AG10803 (cell line): ENCODE results near the gene RPL12.

Experiments used
- DNase-seq: peaks from one replicate; pipeline ENCODE4 v3.0.0; 2010; ENCODE audit warnings: low read depth
- H3K4me3 ChIP-seq: 2 replicates; pipeline ENCODE4 v1.5.1; 2011; ENCODE audit warnings: mild to moderate bottlenecking, low read length, control low read depth
- TF ChIP-seq, protein P1 (sequence below): conservative IDR thresholded peaks from 2 replicates; pipeline ENCODE4 v1.5.1; 2011; ENCODE audit warnings: mild to moderate bottlenecking, low read length, control low read depth, inconsistent platforms

The RPL12 gene

DNA sequence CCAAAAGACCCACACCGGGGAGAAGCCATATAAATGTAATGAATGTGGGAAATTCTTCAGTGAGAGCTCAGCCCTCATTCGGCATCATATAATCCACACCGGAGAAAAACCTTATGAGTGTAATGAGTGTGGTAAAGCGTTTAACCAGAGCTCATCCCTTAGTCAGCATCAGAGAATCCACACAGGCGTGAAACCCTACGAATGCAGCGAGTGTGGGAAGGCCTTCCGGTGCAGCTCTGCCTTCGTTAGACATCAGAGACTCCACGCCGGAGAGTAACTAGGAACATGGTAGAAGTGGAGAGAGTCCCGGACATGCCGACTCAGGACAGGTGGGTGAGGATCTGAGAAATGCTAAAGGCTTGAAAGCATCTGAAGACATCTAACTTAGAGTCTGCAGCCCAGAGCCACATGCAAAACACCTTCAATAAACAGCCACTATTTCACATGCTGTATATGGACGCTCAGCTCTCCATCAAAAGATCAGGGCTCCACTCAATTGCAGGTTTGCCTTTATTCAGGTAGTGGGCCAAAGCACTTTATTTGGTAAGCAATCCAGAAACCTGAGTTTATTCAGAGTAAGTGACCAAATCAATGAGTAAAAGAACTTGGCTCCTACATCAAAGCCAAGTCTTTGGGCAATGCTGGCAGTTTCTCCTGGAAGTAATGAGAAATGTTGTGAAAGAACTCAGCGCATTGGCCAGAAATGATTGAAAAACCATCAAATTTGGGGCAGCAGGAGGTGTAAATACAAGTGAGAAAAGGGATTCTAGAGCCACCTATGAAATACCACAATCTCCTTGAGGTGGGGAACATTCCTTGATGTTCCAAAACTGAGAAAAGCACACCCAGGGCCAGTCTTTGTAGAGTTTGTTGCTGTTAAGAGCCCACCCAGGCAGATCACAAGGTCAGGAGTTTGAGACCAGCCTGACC, 6.0 kb downstream of the RPL12 start:
- TF ChIP-seq, protein P1, sequence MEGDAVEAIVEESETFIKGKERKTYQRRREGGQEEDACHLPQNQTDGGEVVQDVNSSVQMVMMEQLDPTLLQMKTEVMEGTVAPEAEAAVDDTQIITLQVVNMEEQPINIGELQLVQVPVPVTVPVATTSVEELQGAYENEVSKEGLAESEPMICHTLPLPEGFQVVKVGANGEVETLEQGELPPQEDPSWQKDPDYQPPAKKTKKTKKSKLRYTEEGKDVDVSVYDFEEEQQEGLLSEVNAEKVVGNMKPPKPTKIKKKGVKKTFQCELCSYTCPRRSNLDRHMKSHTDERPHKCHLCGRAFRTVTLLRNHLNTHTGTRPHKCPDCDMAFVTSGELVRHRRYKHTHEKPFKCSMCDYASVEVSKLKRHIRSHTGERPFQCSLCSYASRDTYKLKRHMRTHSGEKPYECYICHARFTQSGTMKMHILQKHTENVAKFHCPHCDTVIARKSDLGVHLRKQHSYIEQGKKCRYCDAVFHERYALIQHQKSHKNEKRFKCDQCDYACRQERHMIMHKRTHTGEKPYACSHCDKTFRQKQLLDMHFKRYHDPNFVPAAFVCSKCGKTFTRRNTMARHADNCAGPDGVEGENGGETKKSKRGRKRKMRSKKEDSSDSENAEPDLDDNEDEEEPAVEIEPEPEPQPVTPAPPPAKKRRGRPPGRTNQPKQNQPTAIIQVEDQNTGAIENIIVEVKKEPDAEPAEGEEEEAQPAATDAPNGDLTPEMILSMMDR: no peak
- peak; percentile 60 for DNase-seq
- no peak overlapping the region for H3K4me3 ChIP-seq

DNA sequence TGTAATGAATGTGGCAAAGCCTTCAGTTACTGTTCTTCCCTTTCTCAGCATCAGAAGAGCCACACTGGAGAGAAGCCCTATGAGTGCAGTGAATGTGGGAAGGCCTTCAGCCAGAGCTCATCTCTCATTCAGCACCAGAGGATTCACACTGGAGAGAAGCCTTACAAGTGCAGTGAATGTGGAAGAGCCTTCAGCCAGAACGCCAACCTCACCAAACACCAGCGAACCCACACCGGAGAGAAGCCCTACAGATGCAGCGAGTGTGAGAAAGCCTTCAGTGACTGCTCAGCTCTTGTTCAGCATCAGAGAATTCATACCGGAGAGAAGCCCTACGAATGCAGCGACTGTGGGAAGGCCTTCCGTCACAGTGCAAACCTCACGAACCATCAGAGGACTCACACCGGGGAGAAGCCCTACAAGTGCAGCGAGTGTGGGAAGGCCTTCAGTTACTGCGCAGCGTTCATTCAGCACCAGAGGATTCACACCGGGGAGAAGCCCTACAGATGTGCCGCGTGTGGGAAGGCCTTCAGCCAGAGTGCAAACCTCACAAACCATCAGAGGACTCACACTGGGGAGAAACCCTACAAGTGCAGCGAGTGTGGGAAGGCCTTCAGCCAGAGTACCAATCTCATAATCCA, 6.8 kb downstream of the RPL12 start:
- TF ChIP-seq, protein P1: no peak
- H3K4me3 ChIP-seq: no peak overlapping the region
- DNase-seq: no peak

DNA sequence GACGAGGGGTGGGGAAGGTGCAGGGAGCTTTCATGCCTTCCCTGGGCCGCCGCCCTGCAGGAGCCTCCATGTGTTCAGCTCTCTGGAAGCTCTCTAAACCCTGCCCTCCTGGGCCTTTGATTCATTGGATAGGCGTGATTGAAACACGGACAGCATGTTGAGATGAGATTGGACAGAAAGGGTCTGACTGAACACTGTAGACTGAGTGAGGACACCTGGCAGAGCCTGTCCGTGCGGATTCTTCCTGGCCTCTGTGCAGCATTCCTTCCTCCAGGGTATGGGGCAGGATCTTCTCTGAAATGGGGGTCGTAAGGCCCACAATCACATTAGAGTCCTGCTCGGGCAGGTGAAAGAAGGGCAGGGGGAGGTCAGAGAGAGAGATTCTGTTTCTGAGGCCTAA, 12.8 kb downstream of the RPL12 start:
- DNase-seq: no peak
- TF ChIP-seq, protein P1: no peak
- H3K4me3 ChIP-seq: no peak overlapping the region

DNA sequence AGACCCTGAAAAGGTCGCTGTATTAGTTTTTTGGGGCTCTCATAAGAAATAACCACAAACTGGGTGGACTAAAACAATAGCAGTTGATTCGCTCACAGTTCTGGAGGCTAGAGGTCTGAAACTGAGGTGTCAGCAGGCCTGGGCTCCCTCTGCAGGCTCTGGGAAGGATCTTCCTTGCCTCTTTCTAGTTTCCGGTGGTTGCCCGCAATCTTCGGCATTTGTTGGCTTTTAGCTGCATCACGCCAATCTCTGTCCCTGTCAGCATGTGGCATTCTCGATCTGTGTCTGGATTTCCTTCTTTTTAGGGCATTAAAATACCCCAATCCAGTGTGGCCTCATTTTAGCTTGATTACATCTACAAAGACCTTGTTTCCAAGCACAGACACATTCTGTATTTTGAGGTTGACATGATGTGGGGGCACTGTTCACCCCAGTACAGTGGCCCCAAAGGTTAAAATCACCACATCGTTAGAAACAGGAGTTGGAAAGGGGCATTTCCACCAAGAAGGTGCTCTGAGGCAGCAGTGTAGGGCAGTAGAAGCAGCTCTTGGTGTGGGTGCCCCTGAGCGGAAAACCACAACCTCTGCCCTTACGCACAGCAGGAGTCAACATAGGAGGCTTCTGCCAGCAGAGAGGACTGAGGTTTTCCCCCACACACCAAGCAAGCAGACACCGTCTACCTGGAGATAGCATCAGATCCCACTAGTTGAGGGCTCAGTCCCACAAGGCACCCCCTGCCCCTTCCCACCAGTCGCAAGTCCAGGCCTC, 13.5 kb downstream of the RPL12 start:
- no peak overlapping the region for H3K4me3 ChIP-seq
- no peak for DNase-seq
- TF ChIP-seq, protein P1: 0 out of 2 replicates have a peak, but pooled peaks have one; percentile 7

DNA sequence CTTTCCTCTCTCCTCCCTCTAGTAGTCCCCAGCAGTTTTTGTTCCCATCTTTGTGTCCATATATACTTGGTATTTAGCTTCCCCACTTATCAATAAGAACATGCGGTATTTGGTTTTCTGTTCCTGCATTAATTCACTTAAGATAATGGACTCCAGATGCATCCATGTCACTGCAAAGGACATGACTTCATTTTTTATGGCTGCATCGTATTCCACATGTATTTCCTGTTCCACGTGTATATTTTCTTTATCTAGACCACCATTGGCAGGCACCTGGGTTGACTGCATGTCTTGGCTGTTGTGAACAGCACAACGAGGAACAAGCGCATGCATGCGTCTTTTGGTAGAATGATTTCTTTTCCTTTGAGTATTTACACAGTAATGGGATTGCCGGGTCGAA, 20.8 kb downstream of the RPL12 start:
- no peak overlapping the region for H3K4me3 ChIP-seq
- DNase-seq: no peak
- TF ChIP-seq, protein P1: no peak

DNA sequence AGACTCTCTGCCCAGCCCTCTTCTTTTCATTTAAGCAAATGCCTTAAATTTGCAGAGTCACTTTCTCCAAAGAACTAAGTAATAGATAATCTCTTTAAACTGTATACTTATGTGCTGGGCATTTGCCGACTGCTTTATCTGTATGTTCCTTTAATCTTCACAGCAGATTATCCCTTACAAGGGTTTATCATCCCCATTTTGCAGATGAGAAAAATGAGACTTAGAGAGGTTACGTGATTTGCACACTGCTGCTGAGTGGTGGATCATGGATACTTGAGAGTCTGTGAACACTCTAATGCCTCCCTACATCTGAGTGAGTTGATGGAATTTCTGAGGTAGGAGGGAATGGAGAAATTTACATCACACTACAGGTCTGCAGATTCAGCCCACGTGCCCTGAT, 22.9 kb downstream of the RPL12 start:
- DNase-seq: no peak
- TF ChIP-seq, protein P1: no peak
- no peak overlapping the region for H3K4me3 ChIP-seq
